CD4-positive, alpha-beta T cell treated with Interleukin-15 for 4 hours (primary cell): ENCODE data around the gene CRTAC1.

Experiments
- DNase-seq: peaks from one replicate; pipeline ENCODE4 v3.0.0-alpha.2; 2020; ENCODE audit warnings: low spot score

The CRTAC1 gene

GRCh38 chr10:98029149-98030092 is 1.0 kb downstream of the CRTAC1 start:
- no peak for DNase-seq

GRCh38 chr10:98028168-98028770 is 2.2 kb downstream of the CRTAC1 start:
- peak; percentile 41 for DNase-seq

DNA sequence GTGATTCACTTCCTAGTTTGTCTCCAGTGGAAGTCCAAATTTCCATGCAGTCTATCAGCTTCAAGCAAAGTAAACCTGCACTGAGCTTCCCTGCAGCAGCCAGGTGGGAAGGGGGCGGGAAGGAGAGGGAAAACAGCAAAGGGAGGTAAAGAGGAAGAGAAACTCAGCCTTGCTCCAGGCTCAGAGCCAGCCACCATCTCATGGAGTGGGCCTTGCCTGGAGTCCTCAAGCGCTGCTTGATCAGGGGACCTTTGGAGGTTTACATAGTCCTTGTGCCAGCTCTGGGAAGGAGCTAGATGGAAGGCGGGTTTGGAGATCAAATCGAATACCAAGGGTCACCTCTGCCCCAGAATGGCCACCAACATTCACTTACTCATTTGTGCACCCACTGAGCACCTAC is 7.4 kb downstream of the CRTAC1 start:
- DNase-seq = no peak

GRCh38 chr10:98020784-98021183 is 9.6 kb downstream of the CRTAC1 start:
- DNase-seq = no peak

GRCh38 chr10:98020254-98020653 is 10.2 kb downstream of the CRTAC1 start:
- DNase-seq = no peak

DNA sequence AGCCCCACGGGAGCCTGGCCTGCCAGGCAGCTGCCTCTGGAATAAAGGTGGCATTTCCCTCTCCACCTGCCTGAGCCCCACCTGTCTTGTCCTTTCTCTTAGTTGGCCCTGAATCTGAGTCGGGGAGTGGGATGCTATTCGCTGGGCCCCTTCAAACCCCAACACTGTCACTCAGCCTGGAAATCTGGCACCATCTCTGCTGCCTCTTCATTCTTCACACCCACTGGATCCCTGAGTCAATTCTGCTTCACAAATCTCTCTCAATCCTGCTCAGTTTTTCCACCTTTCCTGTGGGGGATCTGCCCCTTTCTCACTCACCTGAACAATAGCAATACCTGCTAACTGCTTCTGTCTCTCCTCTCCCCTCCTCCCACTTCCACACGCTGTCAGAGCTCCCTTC is 10.6 kb downstream of the CRTAC1 start:
- no peak for DNase-seq

DNA sequence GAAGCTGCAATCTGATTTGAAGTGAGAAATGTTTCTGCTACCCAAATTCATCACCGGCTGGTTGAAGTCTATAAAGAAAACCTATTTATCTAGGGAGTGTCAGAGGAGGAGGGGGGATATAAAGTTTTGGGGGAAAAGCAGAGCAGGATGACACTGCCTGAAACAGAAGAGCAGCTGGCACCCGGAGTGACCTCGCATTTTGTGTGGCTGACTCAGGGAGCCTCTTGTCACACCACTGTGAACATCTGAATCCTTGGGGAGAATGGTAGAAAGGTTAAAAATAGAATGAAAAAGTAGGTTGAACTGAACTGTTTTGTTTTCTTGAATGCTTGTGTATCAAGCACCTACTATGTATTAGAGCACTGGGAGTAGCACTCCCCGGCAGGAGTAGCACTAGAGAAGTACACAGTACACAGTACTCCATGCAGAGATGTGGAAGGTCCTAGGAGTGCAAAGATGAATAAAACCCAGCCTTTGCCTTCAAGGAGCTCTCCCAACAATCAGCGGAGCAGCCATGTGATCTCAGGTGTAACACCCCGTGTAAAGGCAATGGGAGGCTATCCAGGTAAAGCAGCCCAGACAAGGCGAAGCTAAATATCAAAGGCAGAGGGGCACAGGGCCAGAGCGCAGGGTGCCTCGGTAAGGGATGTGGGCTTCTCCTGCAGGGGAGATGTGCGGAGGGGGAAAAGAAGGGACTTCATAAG is 13.5 kb downstream of the CRTAC1 start:
- DNase-seq = no peak

DNA sequence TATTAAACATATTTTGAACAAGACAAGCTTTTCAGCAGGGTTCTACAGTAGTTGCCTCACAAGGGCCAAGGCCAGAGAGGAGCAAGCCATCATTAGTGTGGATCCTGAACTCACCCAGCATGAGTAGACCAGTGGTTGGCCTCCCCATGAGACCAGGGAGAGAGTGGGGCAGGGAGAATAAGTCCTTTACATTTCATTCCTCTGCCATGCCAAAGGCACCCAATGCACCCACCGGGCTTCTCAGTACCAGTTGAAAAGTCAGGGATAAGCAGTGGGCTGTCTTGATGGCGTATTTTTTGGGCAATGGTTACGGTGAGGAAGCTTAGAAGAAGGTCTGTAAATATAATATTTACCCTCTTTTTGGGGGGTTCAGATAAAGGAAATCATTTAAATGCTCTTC is 16.6 kb downstream of the CRTAC1 start:
- no peak for DNase-seq

DNA sequence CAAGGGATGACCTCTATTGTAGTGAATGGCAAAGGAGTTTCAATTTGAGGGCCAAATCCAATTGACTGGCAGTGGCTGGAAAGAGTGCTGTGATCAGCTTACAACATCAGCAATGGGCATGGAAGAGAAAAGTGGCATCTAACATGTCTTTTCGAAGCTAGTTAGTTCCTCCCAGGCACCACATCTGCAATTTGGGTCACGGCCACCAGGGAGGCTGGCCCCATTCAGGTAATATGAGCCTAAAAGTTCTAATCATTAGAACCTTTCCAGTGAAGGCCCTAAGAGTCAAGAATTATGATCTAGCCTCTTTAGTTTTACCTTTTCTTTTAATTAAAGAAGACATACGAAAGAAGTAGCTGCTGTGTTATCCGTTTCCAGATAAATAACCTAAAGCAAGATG is 17.3 kb downstream of the CRTAC1 start:
- no peak for DNase-seq

GRCh38 chr10:98012644-98013043 is 17.8 kb downstream of the CRTAC1 start:
- no peak for DNase-seq

- no peak for DNase-seq
These were observed 19.3 kb downstream of the CRTAC1 start for GRCh38 chr10:98010939-98011685.

GRCh38 chr10:98006266-98006665 is 24.2 kb downstream of the CRTAC1 start:
- DNase-seq = no peak

DNA sequence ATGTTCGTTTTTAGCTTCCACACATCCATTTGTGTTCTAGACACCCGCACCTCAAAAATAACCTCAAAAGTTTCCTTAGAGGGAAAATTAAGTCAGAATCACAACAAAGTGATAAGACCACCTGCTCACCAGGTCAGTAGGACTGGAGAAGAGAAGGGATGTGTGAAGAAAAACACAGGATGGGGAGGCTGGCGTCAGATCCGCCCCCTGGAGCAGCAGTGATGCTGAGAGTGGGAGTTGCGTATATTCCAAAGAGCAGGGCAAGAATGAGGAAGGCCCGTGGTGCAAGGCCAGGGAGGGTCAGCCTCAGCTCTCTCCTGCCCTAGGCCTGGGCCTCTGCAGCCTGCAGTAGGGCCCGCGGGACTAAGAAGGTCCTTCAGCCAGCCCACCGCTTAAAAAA is 28.7 kb downstream of the CRTAC1 start:
- DNase-seq = no peak

- DNase-seq = no peak
These were observed 30.1 kb downstream of the CRTAC1 start for GRCh38 chr10:98000346-98000745.

DNA sequence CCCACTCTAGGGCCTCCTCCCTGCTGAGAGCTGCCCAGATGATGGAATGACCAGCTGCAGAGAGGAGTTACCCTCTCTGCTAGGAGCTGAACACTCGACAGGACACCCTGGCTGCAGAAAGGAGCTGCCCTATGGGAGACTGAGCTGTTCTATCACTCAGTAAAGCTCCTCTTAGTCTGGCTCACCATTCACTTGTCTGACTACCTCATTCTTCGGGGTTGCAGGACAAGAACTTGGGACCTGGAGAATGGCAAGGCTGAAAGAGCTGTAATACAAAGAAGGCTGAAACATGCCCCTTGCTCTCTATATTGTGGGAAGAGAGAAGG is 30.5 kb downstream of the CRTAC1 start:
- no peak for DNase-seq

DNA sequence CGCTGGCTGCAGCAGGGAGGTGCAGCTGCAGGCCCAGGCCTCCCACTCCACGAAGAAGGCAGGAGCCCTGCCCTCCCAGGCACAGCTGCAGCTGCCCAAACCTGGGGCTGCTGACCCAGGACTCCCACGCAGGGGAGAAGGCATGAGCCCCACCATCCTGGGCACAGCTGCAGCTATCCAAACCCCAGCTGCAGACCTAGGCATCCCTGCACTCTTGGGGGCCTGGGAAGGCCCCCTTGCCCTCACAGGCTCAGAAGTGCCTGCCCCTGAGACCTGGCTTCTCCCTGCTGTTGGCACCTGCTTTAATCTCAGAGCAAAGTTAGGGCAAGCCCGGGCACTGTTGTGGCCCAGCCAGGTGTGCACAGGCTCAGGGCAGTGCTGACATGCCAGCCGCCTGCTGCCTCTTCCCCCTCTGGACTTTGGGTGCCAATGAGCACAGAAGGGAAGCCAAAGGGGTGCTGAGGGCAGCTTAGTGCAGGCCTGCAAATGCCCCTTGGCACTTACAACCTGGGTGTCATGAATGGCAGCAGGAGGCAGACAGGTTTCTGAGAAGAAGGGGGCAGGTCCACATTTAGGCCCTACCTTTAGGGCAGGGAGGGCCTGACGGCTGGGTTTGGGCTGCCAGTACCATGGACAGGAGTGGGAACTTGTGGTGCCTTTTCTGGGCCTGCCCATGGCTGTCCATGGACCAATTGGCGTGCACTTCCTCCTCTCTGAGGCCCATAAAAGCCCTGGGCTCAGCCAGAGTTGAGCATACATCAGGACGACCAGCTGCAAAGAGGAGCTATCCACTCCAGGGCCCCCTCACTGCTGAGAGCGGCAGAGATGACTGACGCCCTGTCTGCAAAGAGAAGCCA is 31.1 kb downstream of the CRTAC1 start:
- DNase-seq = no peak

GRCh38 chr10:97991871-97992270 is 38.5 kb downstream of the CRTAC1 start:
- DNase-seq = no peak

GRCh38 chr10:97981816-97982215 is 48.6 kb downstream of the CRTAC1 start:
- DNase-seq = no peak

- no peak for DNase-seq
These were observed 52.7 kb downstream of the CRTAC1 start for GRCh38 chr10:97977673-97978072.

DNA sequence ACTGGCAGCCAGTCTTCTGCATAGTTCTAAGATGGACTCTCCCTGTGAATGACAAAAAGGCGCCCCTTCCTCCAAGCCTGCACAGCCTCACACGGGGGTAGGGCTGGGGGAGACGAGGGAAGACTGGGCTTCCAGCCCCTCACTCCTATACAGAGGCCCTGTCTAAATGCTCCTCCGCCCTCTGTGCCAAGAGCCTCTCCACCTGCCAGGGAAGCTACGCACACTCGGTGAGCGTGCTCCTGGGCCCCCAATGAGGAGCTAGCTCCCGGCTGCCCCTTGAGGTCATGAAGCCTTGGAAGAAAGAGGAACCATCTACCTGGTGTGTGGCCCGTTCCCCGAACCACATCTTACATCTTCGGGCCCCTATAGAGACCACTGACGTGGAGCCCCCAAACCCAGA is 54.8 kb downstream of the CRTAC1 start:
- no peak for DNase-seq
